OCI-M1 (cell line): ENCODE data around the gene RNF144A.

Source experiments
- DNase-seq: peaks from one replicate; lab custom pipeline; 2025; lab: John Stamatoyannopoulos, UW

RNF144A gene

DNA sequence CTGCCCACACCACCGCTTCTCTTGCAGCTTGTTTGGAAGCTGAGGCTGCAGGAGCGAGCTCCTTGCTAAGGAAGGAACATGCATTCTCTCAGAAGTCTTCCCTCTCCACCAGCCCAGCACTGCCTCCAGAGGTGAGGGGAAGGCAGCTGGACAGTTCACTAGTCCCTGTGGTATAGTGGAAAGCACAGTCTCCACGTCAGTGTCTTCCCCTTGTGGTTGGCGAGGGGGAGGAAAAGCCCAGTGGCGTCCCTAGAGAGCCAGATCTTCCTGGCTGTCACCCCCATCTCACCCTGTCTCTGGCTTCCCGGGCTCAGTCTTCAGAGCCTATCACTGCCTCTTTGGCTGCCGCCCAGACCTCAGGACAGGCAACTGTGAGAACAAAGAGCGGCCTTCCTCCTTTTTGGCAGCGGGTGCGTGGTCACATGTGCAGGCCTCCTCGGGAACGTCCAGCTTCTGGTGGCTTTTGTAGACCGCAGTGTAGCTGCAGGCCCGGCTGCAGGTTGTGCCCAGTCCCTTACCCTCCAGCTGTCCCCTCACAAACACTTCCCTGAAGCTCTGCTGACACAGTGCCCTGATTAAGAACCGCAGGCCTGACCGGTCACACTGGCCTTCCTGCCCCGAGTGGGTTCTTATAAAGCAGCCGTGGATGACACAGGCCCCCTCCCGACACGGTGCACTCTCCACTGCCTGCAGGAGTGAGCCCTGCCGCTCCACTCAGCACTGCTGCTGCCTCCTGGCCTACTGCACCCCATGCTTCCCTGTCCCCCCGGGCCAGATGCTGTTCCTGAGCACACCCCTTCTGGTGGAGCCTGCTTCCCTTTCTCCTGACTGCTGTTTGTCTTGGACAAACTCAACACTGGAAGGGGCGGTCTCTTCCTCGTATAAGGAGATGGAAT, 90.9 kb downstream of the RNF144A start:
- DNase-seq: peak; percentile 97

DNA sequence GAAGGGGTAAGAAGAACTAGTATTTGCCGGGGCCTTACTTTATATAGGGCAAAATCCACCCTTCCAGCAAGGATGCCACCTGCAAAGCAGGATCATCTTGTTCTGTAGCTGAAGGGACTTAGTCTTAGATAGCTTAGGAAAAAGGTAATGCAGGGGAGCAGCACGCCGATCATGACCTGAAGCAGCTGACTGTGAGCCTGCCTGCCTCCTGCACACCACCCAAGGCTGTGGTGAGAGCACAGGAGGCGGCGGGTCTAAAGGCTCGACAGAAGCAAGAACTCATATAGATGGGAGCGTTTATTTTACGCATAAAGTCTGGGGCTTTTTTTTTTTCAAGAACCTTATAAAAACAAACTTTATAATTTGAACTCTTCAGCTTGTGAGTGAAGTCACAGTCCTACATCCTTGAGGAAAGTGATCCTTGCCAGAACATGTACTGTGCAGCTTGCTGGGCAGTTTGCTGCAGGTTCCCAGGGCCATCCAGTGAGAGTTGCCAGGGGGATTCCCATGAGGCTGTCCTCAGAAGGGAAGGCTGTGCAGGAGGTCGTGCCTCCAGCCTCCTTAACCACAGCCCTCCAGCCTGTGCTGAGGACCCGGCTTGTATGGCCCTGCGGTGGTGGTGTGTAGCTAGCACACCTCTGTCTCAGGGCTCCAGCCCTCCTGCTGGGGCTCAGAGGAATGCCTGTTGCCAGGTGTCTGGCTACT, 92.1 kb downstream of the RNF144A start:
- DNase-seq: no peak

DNA sequence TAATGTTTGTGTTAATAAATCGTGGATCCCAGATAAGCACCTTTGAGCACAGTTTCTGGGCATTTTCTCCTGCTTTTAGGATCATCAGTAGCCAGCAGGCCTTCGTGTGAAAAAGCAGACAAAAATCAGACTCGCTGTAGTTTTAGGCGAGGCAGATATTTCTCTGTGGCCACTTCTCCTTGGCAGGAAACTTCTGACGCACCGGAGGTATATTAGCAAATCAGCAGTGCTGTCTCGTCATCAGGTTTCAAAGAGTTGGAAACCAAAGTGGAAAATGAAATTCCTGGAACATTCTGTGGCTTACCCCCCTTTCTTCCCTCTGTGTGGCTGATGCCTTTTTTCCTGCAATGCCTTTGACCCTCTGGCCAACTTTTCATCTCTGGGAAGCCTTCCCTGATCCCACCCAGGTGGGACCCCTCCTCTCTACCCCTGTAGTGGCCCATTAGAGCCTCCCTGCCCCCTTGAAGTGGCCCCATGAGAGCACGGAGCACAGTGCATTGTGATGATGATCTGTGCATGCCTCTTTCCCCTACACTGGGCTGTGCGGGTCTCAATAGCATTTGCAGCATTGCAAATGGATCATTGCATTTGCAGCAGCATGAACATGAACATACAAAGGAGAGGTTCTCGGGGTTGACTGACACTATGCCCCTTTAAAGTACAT, 93.3 kb downstream of the RNF144A start:
- DNase-seq: no peak

DNA sequence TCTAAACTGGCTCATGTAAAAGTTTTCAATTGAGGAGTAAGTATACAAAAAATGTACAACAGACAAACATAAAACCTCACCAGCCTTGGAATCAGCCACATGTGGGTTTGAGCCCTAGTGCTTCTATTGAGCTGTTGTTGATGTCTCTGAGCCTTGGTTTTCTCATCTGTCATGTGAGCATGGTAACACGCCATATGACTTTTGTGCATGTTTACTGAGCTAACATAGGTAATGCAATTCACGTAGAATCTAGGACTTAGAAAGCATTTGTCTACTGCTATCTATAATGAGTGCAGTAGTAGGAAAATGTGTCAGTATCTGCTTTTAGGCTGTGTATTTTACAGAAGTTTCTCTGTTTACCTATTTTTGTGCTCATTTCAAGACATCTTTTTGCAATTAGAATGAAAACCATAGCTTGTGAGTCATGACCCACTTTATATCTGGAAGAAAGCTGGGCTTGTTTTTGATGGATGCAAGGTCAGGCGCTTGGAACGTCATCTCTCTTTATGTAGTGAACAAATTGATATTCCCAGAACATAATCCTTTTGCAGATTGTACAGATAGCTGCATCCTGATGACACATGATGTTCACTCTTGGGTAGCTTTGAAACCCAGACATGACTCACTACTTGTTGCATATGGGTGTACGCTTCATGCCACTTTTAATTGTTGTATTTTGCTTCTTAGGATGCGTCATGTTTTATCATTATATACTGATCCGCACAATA, 94.3 kb downstream of the RNF144A start:
- no peak for DNase-seq

DNA sequence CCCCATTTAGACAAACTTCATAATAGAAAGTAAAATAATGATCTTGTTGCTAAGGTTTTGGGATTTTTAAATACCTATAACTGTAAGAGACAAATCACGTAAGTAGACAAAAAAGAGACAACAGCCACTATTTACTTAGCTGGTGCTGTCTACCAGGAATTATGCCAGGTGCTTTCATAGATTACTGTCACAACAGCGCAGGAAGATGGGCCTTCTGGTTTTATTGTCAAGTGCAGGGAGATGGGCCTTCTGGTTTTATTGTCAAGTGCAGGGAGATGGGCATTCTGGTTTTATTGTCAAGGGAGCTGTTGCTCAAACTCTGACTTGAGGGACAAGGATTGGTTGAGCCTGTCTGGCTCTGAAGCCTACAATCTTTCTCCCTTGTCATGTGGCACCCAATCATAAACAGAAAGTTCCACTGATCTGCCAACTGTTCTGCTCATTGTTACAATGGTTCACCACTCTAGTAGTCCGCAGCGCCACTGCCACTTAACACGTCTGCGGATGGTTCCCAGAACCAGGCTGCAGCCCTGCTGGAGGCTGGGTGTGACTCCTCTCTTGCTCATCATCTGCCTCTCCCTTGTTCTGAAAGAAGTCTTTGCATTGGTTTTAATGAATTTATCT, 95.0 kb downstream of the RNF144A start:
- no peak for DNase-seq

DNA sequence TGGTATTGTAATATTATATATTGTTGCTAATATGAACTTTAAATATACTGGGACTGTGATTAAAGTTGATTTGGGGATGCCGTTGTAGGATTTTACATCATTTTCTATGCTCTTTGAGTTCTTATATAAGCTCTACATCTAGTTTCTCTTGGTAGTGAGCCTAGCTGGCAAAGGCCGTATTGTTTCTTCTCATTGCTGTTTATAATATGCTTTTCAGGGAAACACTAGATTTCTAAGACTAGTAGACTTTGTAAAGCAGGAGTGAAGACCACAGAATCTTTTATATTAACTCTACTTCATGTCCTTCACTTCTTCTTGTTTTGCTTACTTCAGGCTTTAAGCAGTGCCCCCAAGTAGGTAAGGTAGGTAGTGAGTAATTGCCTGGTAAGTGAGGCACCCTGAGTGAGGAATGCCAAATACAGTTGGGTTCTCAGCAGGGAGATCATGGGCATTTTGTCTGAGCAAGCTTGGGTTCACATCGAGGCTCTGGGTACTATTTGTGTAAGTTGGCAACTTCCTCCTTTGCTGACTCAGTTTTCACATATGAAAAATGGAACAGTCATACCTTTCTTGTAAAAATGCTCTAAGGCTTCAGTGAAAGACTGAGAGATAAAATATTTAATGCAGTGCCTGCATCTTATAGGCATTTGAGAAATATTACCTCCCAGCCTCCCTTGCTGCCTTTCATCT, 96.4 kb downstream of the RNF144A start:
- no peak for DNase-seq

DNA sequence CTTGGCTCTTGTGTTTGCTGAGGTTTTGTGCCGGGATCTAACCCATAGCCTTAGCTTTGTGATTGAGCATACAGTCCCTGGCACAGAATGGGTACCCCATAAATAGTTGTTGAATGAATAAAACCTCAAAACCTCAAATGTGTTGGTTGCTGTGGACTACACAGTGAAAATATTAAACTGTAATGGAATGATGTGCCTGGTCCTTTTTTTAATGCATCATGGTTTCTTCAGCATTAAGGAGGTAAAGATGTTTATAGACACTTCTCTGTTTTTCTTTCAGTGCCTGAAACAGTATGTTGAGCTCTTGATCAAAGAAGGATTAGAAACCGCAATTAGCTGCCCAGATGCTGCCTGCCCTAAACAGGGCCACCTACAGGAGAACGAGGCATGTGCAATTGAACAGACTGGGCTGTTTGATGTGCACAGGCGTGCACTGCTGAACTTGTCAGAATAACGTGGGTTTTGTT, 97.0 kb downstream of the RNF144A start:
- DNase-seq: peak; percentile 57

DNA sequence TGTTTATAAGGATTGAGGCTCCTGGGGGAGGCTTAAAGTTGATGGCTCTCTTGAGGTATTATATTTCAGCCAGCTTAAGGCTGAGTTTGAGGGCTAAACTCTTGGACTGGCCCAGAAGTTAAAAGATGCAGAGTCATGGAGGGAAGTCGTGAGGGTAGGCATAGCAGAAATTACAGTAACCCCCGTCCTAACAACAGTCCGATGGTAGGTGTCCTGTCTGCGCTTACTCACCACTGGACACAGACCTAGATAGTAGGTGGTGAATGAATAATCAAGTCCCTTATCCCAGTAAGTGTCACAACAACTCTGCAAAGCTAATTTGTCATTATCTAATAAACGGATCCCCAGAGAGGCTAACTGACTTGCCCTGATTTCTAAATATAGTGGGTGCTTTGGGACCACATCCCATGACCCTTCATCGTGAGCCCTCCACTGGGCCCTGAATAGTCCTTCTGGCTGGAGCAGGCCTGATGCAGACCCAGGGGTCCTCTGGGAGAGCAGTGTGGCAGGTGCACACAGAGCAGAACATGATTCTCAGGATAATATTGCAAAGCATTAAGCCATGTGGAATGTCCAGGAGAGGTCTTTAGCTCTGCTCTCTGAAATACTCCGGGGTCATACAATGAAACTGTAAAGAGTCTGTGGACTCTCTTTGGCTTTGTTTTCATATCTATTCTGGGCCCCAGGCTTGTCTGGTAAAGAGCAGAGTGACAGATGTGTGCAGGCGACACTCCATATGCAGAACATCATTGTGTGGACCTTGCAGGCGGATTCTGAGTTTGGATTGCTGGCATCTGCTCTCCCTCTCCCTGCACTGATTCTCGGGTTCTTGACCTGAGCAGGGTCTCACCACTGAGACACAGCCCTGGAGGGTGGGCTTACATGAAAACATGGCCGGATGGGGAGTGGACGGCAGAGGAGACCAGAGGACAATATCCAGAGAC, 98.1 kb downstream of the RNF144A start:
- DNase-seq: no peak

DNA sequence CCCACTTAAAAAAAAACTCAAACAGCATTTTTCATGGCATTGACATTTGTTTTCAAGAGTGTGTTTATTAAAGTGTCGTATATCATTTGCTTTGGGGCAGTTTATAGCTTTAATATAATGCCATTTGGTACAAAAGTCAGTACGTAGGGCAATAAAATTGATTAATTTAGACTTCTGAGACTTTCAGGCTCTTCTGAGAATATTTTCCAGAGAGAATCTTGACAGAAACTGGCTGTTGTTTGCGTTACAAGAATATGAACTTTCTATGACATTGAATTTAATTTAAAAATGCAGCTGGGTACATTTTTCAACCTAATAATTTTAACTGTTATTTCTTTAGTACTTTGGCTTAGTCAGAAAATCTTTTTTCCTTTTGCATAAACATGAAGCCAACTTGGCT, 98.9 kb downstream of the RNF144A start:
- DNase-seq: no peak

DNA sequence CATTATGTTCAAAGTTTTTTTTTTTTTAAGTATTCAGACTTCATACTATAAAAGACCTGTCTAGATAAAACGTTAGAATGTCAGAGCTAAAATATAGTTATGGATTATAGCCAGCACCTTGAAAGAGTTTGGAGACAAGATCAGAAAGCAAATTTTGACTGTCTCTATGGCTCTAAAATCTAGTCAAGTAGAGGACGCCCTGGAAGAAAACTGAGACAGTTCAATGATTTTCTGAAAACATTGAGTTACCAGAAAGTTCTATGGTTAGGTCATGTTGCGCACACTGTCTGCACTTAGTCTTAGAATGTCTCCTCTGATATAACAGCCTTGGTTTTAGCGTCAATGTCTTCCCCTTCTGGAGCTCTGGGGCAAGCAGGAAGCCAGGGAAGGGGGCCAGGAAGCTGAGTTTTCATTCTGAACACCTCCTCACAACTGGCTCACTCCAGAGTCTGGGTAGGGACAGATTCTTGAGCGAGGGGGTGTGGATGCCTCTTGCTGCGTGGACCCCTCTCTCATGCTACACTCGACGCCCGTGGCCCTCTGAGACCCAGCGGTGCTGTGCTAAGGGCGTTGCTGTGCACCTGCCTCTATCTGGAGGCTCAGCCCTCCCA, 99.5 kb downstream of the RNF144A start:
- DNase-seq: no peak

DNA sequence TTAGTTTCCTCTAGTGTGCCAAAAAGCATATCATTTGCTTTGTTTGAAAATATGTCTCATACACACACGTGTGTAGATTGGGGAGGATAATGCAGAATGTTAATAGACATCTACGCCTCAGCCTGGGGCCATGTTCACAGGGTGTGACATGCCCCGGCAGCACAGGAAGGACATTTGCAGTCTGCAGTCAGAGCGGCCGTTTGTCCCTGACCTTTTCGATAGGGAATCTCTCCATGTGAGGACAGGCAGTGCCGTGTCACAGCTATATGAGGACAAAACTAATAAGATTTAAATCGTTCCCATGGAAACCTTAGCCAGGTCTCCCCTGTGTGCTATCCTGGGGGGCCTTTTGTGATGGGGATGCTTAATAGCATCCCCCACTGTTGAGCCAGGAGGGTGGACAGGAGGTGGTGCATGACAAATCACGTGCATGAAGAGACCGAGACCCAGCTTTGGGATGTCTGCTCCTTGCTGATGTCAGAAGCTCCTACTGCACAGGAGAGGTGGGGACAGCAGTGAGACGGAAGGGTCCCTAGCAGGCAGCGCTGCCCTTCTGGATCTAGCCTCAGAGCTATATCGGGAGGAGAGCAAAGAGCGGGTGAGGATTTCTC, 100.6 kb downstream of the RNF144A start:
- no peak for DNase-seq

DNA sequence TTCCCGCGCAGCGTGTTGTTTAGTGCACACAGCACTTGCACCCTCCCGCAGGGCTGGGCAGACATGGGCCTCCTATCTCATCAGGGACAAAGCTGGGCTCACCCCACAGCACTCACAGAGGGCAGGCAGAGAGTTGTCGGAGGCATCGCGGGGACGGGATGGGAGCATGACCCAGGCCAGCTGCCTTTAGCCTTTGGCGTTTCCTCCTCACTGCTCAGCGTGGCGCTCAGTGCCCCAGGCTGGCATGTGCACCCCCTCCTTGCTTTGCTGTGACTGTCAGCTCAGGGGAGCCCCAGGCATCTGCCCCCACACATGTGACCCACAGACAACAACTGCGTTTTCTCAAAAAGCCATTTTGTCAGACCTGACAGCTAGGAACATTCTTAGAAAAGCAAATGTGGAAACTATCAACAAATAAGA, 101.1 kb downstream of the RNF144A start:
- no peak for DNase-seq

DNA sequence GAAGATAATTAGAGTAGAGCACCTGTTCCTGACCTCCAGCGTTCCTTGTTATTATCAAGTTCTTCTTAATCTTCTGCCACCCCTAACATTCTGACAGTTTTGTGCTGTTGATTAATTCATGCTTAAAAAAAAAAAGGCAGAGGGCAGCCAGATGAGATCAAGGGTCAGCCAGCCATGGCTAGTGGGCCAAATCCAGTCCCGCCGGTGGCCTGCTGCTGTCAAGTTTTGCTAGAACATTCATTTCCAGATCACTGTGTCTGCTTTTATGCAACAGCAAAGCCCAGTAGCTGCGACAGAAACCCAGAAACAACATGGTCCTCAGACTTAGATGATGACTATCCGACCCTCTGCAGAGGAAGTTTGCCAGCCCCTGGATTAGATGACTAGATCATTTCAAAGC, 101.6 kb downstream of the RNF144A start:
- no peak for DNase-seq

DNA sequence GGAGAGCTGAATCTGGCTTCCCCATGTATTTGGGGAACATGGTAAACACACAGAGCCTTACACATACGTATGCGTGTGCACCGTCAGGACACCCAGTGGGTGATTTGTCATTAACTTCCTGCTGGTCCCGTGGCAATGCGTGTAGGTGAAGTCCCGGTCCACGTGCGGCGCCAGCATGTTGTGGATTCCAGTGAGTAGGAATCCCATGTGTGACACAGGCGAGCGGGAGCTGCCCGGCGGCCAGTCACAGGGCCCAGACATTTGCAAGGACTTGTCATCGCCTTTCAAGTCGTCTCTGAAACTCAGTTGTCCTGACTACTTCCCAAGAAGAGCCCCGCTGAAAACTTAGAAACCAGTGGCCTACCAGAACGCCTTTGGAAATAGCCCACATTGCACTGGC, 102.0 kb downstream of the RNF144A start:
- DNase-seq: no peak

DNA sequence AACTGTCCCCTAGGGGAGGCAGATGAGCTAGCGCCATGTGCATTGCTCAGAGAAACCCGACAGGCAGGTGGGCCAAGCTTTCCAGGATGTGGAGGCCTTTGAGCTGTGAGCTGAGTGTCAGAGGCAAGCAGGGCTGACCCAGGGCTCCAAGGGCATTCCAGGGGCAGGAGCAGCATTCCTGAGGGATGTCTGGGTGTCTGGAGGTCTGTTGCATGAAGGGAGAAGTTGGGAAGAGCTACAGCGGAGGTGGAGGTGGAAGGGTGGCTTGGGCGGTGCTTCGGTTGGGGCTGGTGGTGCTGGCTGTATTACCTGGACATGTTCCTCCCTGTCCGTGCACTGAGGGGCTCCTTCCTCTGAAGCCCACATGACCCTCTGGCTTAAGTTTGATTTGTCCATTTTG, 102.8 kb downstream of the RNF144A start:
- no peak for DNase-seq

DNA sequence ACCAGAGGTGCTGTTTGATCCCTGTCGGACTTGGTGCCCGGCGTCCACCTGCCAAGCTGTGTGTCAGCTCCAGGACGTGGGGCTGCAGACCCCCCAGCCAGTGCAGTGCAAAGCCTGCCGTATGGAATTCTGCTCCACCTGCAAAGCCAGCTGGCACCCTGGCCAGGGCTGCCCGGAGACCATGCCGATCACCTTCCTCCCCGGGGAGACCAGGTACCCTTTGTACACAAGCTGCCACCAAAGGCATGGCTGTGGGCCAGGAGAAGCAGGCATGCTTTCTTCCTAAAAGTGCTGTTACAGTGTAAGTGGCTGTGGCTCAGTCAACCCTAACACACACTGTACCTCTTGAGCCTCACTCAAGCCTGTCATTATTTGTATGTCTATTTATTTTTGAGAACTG, 103.3 kb downstream of the RNF144A start:
- no peak for DNase-seq

DNA sequence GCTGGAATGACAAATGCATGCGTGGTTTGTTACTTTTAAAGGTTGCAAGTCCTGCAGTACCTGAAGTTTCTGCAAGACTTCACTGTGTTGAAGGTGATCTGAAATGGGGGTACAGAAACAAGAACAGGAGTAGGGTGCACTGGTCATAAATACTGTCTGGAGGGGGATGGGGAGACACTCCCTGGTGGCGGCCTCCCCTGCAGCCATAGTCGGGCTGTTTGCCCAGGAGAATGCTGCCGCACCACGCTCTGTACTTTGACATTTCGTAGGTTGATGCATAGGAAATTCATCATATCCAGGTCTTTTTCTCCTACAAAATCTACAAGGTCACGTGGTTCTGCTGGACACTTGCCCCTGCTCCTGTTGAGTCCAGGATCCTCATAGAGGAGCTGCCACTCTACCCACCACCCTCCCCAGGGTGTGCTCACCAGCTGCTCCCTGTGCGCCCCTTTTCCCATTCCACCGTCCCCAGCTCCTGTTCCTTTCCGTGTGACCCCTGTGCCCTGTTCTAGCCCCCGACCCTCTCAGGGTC, 103.8 kb downstream of the RNF144A start:
- no peak for DNase-seq

DNA sequence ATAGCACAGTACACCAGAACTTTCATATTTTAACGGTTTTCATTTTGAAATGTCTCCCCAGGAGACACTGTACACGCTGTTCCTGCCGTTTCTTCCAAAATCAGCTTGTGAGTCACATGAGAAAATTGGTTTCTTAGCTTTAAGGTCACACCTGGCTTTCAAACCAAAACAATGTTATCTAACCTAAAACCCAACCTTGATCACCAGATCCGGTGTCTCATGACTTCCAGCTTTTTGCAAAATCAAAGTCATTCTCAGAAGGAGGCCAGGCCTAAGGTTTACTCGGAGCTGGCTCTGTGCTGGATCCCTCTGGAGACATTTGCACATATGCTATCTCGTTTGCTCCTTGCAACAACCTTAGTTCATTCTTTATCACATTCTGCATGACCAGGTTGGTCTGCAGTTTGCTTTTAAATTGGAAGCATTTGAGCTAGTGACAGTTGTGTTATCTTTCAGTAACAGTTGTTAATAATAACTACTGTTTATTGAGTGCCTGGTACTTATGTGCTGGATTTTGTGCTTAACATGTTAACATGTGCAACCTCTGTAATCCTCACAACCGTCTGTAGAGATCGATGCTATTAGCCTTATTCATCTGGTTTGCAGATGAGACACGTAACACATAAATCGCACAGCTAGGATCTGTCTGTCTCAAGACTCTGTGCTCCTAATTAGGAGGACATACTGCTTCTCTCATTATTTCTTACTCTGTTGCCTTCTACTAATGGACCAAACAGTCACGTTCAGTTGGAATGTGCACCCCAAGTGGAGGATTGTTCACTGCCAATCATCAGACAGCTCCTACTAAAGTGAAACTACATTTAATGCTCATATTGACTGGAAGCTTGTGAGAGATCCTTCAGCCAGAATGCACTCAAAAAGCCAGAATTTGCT, 105.5 kb downstream of the RNF144A start:
- DNase-seq: no peak
